NCI-H128 (cell line): ENCODE measurements around the gene CHRNB2.

ENCODE experiments used
- DNase-seq: peaks from one replicate; lab custom pipeline; 2025; ENCODE audit not compliant: unreplicated experiment; lab: John Stamatoyannopoulos, UW

The CHRNB2 gene

GRCh38 chr1:154578058-154578418 lies 10.5 kb downstream of the CHRNB2 start:
- DNase-seq: no peak

GRCh38 chr1:154579374-154579773 lies 11.8 kb downstream of the CHRNB2 start:
- no peak for DNase-seq

GRCh38 chr1:154581766-154582165 lies 14.2 kb downstream of the CHRNB2 start:
- no peak for DNase-seq

- no peak for DNase-seq
Observed at GRCh38 chr1:154582885-154583284, 15.3 kb downstream of the CHRNB2 start.

- DNase-seq: no peak
Observed at GRCh38 chr1:154583773-154584172, 16.2 kb downstream of the CHRNB2 start.

GRCh38 chr1:154584267-154584994 lies 16.9 kb downstream of the CHRNB2 start:
- DNase-seq: no peak

GRCh38 chr1:154586231-154586630 lies 18.7 kb downstream of the CHRNB2 start:
- no peak for DNase-seq

- no peak for DNase-seq
Observed at GRCh38 chr1:154586641-154587040, 19.1 kb downstream of the CHRNB2 start.

- DNase-seq: no peak
Observed at GRCh38 chr1:154589780-154590179, 22.2 kb downstream of the CHRNB2 start.

GRCh38 chr1:154590756-154591155 lies 23.2 kb downstream of the CHRNB2 start:
- no peak for DNase-seq

GRCh38 chr1:154591206-154591605 lies 23.6 kb downstream of the CHRNB2 start:
- DNase-seq: no peak

- DNase-seq: no peak
Observed at GRCh38 chr1:154593390-154593789, 25.8 kb downstream of the CHRNB2 start.

- DNase-seq: no peak
Observed at GRCh38 chr1:154594811-154595210, 27.2 kb downstream of the CHRNB2 start.

GRCh38 chr1:154595621-154596020 lies 28.0 kb downstream of the CHRNB2 start:
- DNase-seq: no peak

- no peak for DNase-seq
Observed at GRCh38 chr1:154598871-154599635, 31.5 kb downstream of the CHRNB2 start.

GRCh38 chr1:154599658-154600057 lies 32.1 kb downstream of the CHRNB2 start:
- DNase-seq: no peak

GRCh38 chr1:154603317-154603716 lies 35.7 kb downstream of the CHRNB2 start:
- no peak for DNase-seq

- DNase-seq: no peak
Observed at GRCh38 chr1:154605534-154605933, 38.0 kb downstream of the CHRNB2 start.

- peak; percentile 14 for DNase-seq
Observed at GRCh38 chr1:154607106-154607608, 39.6 kb downstream of the CHRNB2 start.

GRCh38 chr1:154607609-154608396 lies 40.2 kb downstream of the CHRNB2 start, which contains the start of gene ADAR:
Gene ADAR (minus strand): TSS chr1:154608186. CDS start chr1:154608006, 180 bp downstream.
- DNase-seq: peak; percentile 46
